Muscle of back (tissue), 11 donors: ENCODE data around the gene ANGEL1. TPM values are rescaled to one million over a fixed set of nuclear protein-coding genes. Genes with fewer than 3 reads are reported as not detected.

Experiments used
- DNase-seq, 3 donors: peaks; one replicate each; pipeline versions ENCODE4 v3.0.0 to v3.0.0-alpha.2; 2013
- polyA plus RNA-seq, 10 donors: library from polyadenylated mRNA; unstranded; fragments of 120-200 nt; gene quantifications; one replicate each; pipeline ENCODE4 v1.2.1, GENCODE V29; 2013; ENCODE audit not compliant: insufficient read length in 10 of 10

The ANGEL1 gene
- polyA plus RNA-seq, 10 donors = 11.9 to 25.7 (median 18.6) TPM

DNA sequence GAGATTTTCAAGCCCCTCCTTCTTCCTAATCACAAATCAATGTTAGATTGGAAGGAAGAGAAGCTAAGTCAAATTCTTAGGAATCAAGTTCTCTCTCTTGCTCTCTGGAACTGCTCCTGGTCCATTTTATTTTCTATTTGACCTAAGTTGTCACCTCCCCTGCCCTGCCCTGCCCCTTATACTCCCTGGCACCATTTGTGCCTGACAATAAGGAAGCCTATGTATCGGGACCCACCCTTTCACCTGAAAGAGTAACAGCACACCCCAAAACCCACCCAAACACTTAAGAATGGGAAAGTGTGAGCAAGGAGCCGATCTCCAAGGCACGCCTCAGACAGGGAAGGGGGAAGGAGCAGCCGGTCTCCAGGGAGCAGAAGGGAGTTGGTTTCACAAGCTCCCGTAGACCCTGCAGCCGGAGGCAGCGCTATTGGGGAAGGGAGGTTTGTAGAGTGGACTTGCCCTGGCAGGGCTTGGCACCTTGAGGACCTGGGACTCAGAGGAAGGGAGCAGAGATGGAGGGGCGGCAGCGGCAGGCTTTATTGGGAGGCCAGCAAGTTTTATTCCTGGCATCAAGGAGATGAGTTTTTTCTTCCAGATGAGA, 15.1 kb upstream of the ANGEL1 start:
- peak in 1 of 3 donors; percentile 36 for DNase-seq

DNA sequence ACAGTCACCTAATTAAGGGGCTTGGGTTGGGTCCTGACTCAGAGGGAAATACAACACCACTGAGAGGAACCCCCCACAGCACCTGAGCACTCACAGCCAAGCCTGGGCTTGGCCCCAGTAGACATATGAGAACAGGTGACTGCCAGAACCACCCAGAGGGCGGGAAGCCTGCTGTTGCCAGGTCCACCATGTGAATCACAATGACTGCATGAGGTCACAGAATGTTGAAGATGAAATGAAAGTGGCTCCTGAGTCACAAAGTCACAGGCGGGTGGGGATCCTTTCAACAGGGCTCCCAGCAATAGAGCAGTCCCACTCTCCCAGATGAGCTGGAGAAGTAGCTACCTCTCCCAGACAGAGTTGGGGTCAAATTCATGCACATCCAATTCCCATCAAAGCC, 13.4 kb upstream of the ANGEL1 start, which contains the start of gene LRRC74A:
TSS of gene LRRC74A (plus strand) at position 287 of the 400 bp plus-strand sequence. CDS start 290 bp downstream, outside the sequence.
- DNase-seq = peak in 1 of 3 donors; percentile 0

GRCh38 chr14:76820700-76821099, 8.0 kb upstream of the ANGEL1 start:
- DNase-seq = no peak

DNA sequence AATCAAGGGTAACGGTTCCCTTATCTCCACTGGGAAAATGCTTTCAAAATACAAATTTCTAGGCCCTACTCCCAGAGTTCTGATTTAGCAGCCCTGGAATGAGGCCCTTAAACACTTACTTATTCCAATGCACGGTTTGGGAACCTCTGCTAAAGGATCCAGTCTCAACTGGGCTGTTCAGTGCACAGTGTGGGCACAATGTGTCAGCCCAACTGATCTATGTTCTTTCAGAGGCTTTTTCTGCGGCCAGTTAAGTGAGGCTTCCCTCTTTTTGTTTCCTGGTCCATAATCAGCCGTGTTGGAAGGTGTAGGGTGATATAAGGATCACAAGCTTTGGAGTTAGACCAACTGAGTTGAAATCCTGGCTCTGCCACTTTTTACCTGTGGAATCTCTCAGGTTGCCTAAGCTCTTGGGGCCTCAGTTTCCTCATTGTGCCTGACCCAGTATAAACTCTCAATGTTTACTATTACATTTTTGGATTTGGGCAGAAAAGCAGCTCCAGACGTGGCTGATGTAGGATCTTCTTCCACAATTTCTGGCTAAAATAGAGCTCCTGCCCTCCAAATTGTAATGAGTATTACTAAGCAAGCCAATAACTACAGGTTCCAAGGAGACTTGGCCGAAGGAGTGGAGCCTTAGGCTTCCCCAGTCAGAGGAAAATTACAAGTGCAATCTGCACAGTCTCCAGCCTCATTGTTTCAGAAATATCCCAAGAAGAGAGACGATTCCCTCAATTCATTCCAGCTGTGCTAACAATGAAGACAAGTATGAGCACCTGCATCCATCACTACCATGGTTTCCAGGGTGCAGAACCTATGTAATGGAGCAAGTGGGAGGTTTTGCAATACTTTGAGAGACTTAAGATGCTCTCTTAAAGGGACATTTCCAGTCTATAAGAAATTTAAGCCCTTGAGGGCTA, 2.3 kb upstream of the ANGEL1 start:
- DNase-seq = peak; percentile 75 to 91 (median 86)

GRCh38 chr14:76812093-76812421, 625 bp downstream of the ANGEL1 start:
- no peak for DNase-seq

DNA sequence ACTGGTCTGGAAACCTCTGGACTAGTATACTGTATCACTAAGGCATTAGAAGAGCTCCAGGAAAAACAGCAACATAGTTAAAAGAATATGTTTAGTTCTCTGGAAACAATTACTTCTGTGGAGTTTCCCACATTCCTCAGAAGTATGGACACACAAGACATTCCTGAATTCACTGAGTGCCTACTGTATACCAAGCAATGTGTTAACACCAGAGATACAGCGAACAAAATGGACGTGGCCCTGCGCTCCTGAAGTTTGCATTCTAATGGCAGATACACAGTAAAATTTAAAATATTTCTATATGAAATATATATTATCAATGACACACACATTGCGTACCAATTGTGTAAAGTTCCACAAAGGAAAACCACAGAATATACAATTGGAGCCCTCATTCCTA, 1.1 kb downstream of the ANGEL1 start:
- no peak for DNase-seq

GRCh38 chr14:76810953-76811400, 1.7 kb downstream of the ANGEL1 start:
- DNase-seq = peak in 1 of 3 donors; percentile 63

- no peak for DNase-seq
These were observed 2.2 kb downstream of the ANGEL1 start for GRCh38 chr14:76810525-76810924.

- DNase-seq = no peak
These were observed 3.7 kb downstream of the ANGEL1 start for GRCh38 chr14:76808990-76809389.

- no peak for DNase-seq
These were observed 4.7 kb downstream of the ANGEL1 start for GRCh38 chr14:76808011-76808410.

DNA sequence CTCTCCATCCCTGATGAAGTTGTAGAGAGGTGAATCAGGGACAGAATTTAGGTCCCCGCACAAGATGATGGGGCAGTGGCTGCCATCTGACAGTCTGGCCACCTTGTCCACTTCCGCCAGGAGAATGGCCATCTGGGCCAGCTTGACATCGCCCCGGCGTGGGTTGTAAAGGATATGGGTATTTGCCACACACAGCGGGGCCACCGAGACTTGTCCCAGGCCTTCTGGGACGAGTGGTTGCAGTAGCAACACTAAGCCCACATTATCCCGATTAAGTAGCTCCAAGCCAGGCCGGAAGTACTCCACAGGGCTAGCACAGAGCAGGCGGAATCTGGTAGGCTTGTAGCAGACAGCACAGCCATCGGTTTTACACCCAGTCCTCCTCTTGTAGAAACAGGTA, 6.2 kb downstream of the ANGEL1 start:
- DNase-seq = no peak

GRCh38 chr14:76793956-76794355, 18.7 kb downstream of the ANGEL1 start:
- DNase-seq = no peak

DNA sequence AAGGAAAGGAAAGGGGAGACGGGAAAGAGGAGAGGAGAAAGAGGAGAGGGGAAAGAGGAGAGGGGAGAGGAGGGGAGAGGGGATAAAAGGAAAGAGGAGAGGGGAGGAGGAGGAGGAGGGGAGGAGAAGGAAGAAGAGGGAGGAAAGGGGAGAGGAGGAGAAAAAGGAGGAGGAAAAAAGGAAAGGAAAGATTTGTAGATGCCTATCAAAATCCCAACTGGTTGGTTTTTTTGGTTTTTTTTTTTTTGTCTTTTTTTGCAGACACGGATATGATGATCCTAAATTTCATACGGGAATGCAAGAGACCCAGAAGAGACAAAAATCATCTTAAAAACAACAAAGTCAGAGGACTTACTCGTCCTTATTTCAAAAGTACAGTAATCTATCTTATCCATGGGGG, 19.4 kb downstream of the ANGEL1 start:
- DNase-seq = no peak

DNA sequence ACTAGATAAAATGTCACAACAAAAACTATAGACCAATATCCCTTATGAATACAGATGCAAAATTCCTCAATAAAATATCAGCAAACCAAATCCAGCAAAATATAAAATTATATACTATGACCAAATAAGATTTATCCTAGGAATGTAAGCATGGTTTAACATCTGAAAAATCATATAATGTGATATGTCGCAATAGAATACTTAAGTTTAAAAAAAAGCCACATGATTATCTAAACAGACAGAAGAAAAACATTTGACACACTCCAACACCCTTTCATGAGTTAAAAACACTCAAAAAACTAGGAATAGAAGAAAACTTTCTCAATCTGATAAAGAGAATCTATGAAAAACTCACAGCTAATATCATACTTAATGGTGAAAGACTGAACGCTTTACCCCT, 20.3 kb downstream of the ANGEL1 start:
- no peak for DNase-seq

- DNase-seq = no peak
These were observed 26.1 kb downstream of the ANGEL1 start for GRCh38 chr14:76786601-76787000.

DNA sequence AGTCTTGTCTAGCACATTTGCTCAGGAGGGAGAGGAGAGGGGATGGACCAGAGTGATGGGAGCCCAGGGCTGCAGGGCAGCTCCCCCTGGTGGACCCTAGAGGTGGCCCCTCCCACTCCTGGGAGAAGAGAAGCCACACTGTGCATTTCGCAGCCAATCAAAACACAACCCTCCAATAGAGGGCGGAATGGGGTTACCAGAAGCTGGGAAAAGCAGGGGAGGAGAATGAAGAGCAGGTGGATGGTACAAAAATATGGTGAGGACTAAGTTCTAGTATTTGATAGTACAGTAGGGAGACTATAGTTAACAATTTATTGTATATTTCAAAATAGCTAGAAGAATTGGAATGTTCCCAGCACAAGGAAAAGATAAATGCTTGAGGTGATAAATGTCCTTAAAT, 27.8 kb downstream of the ANGEL1 start:
- DNase-seq = peak; percentile 73 to 88 (median 78)

GRCh38 chr14:76784266-76784874, 28.3 kb downstream of the ANGEL1 start:
- DNase-seq = peak in 1 of 3 donors; percentile 29

DNA sequence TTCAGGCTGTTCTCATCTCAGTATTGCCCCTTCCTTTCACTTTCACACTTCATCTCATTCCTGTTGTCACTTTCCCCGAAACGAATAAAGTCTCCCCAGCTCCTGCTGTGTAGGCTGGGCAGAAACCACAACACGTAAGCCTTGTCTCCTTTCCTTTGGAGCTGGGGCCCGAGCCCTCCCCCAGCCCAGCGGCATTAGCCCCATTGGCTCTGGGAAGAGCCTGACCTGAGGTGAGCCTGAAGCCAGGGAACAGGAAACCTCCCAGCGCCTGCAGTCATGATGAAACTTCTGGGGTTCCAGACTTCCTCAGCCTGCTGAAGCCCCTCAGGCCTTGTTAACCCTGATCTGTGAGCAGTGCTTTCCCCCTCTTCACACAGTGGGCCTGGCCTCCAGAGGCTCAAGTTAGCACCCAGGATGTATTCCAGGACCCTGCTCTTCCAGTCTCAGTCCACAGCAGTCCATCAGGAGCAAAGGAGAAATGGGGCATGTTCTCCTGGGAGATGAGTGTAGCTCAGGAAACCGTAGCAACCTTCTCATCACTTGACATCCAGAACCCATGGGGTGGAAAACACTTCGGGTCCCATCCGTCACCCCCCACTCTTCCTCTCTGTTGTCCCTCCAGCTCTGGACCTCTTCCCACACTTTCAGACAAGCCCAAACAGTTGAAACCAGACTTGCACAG, 29.7 kb downstream of the ANGEL1 start:
- no peak for DNase-seq

- no peak for DNase-seq
These were observed 30.4 kb downstream of the ANGEL1 start for GRCh38 chr14:76782115-76782884.

DNA sequence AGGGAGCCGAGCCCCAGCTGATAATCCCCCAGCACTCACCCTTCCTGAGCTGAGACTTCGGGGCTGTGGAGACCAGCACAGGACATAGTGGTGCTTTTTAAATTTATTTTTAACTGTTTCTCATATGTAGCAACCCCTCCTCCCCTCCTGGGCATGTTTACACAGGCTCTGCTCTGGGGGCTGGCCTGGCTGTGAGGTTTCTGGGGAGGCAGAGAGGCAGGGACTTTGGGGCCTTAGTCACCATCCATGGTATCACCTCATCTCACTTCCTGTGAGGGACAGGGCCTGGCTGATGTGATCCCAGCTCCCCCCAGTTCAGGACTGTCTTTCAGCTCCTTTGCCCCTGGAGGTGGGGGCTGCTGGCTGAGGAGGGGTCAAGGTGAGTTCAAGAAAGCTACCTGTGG, 31.0 kb downstream of the ANGEL1 start:
- no peak for DNase-seq
